ENCODE results near the gene SPRR3. TPM values are rescaled to one million over a fixed set of nuclear protein-coding genes. Genes with fewer than 3 reads are reported as not detected.

SPRR3 gene
- polyA plus RNA-seq, 1 experiment = not detected

DNA sequence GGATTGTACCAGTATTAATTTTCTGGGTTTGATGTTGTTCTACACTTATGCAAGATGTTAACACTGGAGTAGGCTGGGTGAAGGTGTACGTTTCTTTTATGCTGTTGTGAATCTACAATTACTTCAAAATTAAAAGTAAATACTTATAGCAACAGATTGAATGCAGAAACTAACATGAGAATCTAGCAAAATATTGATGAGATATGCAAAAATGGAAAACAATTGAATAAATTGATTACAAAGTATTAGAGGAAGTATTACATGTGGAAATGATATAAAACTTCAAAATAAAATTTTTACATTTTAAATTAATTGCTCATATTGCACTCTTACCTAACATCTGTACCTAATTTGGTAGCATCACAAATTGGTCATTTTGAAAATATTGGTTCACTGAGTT is 5.7 kb upstream of the SPRR3 start:
- DNase-seq (ENCODE audit: low read depth) = no peak
- Histone ChIP-seq H3K36me3 (ENCODE audit: control insufficient read depth, insufficient read depth, low read length) (no peaks in the 10 kb centered on the region), H3K27me3 (ENCODE audit: control insufficient read depth, insufficient read depth, low read length) (no peaks in the 10 kb centered on the region), H3K4me3 (ENCODE audit: low read depth, low read length) (no peak overlapping the region)
- TF ChIP-seq, protein P1, sequence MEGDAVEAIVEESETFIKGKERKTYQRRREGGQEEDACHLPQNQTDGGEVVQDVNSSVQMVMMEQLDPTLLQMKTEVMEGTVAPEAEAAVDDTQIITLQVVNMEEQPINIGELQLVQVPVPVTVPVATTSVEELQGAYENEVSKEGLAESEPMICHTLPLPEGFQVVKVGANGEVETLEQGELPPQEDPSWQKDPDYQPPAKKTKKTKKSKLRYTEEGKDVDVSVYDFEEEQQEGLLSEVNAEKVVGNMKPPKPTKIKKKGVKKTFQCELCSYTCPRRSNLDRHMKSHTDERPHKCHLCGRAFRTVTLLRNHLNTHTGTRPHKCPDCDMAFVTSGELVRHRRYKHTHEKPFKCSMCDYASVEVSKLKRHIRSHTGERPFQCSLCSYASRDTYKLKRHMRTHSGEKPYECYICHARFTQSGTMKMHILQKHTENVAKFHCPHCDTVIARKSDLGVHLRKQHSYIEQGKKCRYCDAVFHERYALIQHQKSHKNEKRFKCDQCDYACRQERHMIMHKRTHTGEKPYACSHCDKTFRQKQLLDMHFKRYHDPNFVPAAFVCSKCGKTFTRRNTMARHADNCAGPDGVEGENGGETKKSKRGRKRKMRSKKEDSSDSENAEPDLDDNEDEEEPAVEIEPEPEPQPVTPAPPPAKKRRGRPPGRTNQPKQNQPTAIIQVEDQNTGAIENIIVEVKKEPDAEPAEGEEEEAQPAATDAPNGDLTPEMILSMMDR (IDR thresholded peaks at IDR 0.05; ENCODE audit: insufficient read depth, low read depth, low read length) = no peak
- ChIA-PET POLR2A (no interaction called here), CTCF (no interaction called here)

GRCh38 chr1:152996633-152997400 is 4.7 kb upstream of the SPRR3 start:
- no peak overlapping the region for H3K4me3 ChIP-seq (ENCODE audit: low read depth, low read length)
- H3K27me3 ChIP-seq (ENCODE audit: control insufficient read depth, insufficient read depth, low read length) = no peaks in the 10 kb centered on the region
- TF ChIP-seq, protein P1 (IDR thresholded peaks at IDR 0.05; ENCODE audit: insufficient read depth, low read depth, low read length) = no peak
- no peak for DNase-seq (ENCODE audit: low read depth)
- H3K36me3 ChIP-seq (ENCODE audit: control insufficient read depth, insufficient read depth, low read length) = no peaks in the 10 kb centered on the region
- ChIA-PET CTCF (no interaction called here), POLR2A (no interaction called here)

GRCh38 chr1:152997901-152998300 is 3.6 kb upstream of the SPRR3 start:
- ChIA-PET CTCF (no interaction called here), POLR2A (no interaction called here)
- Histone ChIP-seq H3K27me3 (ENCODE audit: control insufficient read depth, insufficient read depth, low read length) (no peaks in the 10 kb centered on the region), H3K4me3 (ENCODE audit: low read depth, low read length) (no peak overlapping the region), H3K36me3 (ENCODE audit: control insufficient read depth, insufficient read depth, low read length) (no peaks in the 10 kb centered on the region)
- DNase-seq (ENCODE audit: low read depth) = no peak
- TF ChIP-seq, protein P1 (IDR thresholded peaks at IDR 0.05; ENCODE audit: insufficient read depth, low read depth, low read length) = no peak

GRCh38 chr1:152998476-152998875 is 3.1 kb upstream of the SPRR3 start:
- no peaks in the 10 kb centered on the region for H3K36me3 ChIP-seq (ENCODE audit: control insufficient read depth, insufficient read depth, low read length)
- ChIA-PET CTCF (no interaction called here), POLR2A (no interaction called here)
- TF ChIP-seq, protein P1 (IDR thresholded peaks at IDR 0.05; ENCODE audit: insufficient read depth, low read depth, low read length) = no peak
- DNase-seq (ENCODE audit: low read depth) = no peak
- no peaks in the 10 kb centered on the region for H3K27me3 ChIP-seq (ENCODE audit: control insufficient read depth, insufficient read depth, low read length)
- no peak overlapping the region for H3K4me3 ChIP-seq (ENCODE audit: low read depth, low read length)

DNA sequence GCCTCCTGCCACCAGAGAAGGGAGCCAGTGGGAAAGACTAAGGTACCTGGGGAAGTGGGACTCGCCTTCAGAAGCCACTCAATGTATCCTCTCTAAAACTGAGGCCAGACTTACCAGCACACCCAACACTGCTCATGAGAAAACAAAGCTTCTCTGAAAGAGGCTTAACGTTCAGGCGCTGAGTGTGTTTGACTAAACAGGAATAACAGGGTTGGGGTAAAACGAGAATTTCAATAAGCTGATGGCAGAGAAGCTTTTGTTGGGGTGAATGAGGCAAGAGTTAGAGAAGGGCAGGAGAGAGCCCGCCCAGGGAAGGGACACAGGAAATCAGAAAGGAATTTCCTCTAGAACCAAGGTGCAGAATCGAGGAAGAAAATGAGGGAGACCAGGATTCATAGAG is 1.7 kb upstream of the SPRR3 start:
- no peaks in the 10 kb centered on the region for H3K27me3 ChIP-seq (ENCODE audit: control insufficient read depth, insufficient read depth, low read length)
- no peaks in the 10 kb centered on the region for H3K36me3 ChIP-seq (ENCODE audit: control insufficient read depth, insufficient read depth, low read length)
- H3K4me3 ChIP-seq (ENCODE audit: low read depth, low read length) = no peak overlapping the region
- ChIA-PET CTCF (no interaction called here), POLR2A (no interaction called here)
- no peak for DNase-seq (ENCODE audit: low read depth)
- TF ChIP-seq, protein P1 (IDR thresholded peaks at IDR 0.05; ENCODE audit: insufficient read depth, low read depth, low read length) = no peak
